Natural killer cell (primary cell): ENCODE results near the gene SLC35D3. TPM values are rescaled to one million over a fixed set of nuclear protein-coding genes. Genes with fewer than 3 reads are reported as not detected.
A peak's percentile ranks its signal among the peaks of the same experiment; 100 is the strongest.

ENCODE experiments used
- ATAC-seq, 3 donors: fragments of 150-1000 bp in 2 of 3; fragments of 200-7000 bp in 1 of 3; cut with Tn5 transposase; 1 replicate in 1 of 3; 2 replicates in 2 of 3; pipeline ENCODE4 v1.10.0; 2021; ENCODE audit warnings: mild to moderate bottlenecking in 2 of 3, moderate library complexity in 2 of 3
- DNase-seq, 2 donors: peaks; one replicate each; pipeline versions ENCODE4 v3.0.0 to v3.0.0-alpha.2; 2013 to 2021; ENCODE audit warnings: mixed read lengths in 1 of 2
- H3K27ac ChIP-seq: one replicate; pipeline ENCODE4 v1.5.1; 2013; ENCODE audit warnings: mild to moderate bottlenecking, low read length
- H3K27me3 ChIP-seq: one replicate; pipeline ENCODE4 v1.6.1; 2013; ENCODE audit warnings: low read length; ENCODE audit not compliant: control insufficient read depth, insufficient read depth
- H3K36me3 ChIP-seq: one replicate; pipeline ENCODE4 v1.6.1; 2013; ENCODE audit warnings: low read length; ENCODE audit not compliant: control insufficient read depth, insufficient read depth
- H3K4me1 ChIP-seq: one replicate; pipeline ENCODE4 v1.6.1; 2013; ENCODE audit warnings: low read length; ENCODE audit not compliant: control insufficient read depth, insufficient read depth
- H3K4me3 ChIP-seq: one replicate; pipeline ENCODE4 v1.5.1; 2013; ENCODE audit warnings: low read length
- H3K9me3 ChIP-seq: one replicate; pipeline ENCODE4 v1.6.1; 2013; ENCODE audit warnings: low read length; ENCODE audit not compliant: control insufficient read depth, insufficient read depth
- H3K27ac Mint-ChIP-seq, 2 donors: one replicate each; pipeline ENCODE4 v1.8.0; 2022; ENCODE audit warnings: mild to moderate bottlenecking in 2 of 2, mixed read lengths in 2 of 2, moderate library complexity in 1 of 2
- H3K27me3 Mint-ChIP-seq, 2 donors: one replicate each; pipeline ENCODE4 v1.8.0; 2022; ENCODE audit warnings: low read depth in 2 of 2, mixed read lengths in 2 of 2
- H3K36me3 Mint-ChIP-seq: one replicate; pipeline ENCODE4 v1.8.0; 2022; ENCODE audit warnings: mixed read lengths
- H3K4me1 Mint-ChIP-seq, 2 donors: one replicate each; pipeline ENCODE4 v1.8.0; 2022; ENCODE audit warnings: mixed read lengths in 2 of 2
- H3K4me3 Mint-ChIP-seq: one replicate; pipeline ENCODE4 v1.8.0; 2022; ENCODE audit warnings: mild to moderate bottlenecking, moderate library complexity, mixed read lengths
- H3K9me3 Mint-ChIP-seq, 2 donors: one replicate each; pipeline ENCODE4 v1.8.0; 2022; ENCODE audit warnings: mixed read lengths in 2 of 2
- WGBS: methylation state at CpG from one replicate; pipeline ENCODE4 v1.1.7; 2013; ENCODE audit warnings: missing lambda C conversion rate; ENCODE audit not compliant: insufficient coverage; 5-methylcytosine and 5-hydroxymethylcytosine counted together
- intact Hi-C: fragments of 100-400 bp; cut with micrococcal nuclease; formaldehyde crosslinking; loops from one replicate; pipeline ENCODE4 v1.14.2; 2022
- total RNA-seq, 4 donors: library from RNA; stranded (reverse); fragments of 120-200 nt in 1 of 4; gene quantifications; one replicate each; pipeline versions ENCODE4 v1.2.3 to v1.2.4, GENCODE V29; 2013 to 2022
- TF ChIP-seq, protein P1 (sequence below): fragments of 200-600 bp; IDR thresholded peaks from one replicate; pipeline ENCODE4 v1.8.0; 2022; ENCODE audit warnings: antibody characterized with exemption

SLC35D3 gene
- total RNA-seq, 3 donors from 2014 or later (not counting 1 experiment from before 2014, with no cell fraction given): 0.28 TPM; not detected in 2

- ATAC-seq: no peak
- WGBS: 30% methylated on average over 2 of the region's 6 CpGs
- intact Hi-C loops: no loop called here
Measured at GRCh38 chr6:136889271-136890193, 32.6 kb upstream of the SLC35D3 start.

GRCh38 chr6:136890194-136890839 is 31.8 kb upstream of the SLC35D3 start:
- Histone ChIP-seq H3K27ac (no peak overlapping the region), H3K27me3 (no peaks in the 10 kb centered on the region), H3K36me3 (no peaks in the 10 kb centered on the region), H3K4me3 (no peak overlapping the region), H3K9me3 (no peaks in the 10 kb centered on the region), H3K4me1 (no peaks in the 10 kb centered on the region)
- peaks cover 0 to 6% of the 10 kb centered on the region in 2 donors for H3K4me1 Mint-ChIP-seq
- peak overlapping the region in 1 of 2 donors; percentile 57 for H3K27ac Mint-ChIP-seq
- TF ChIP-seq, protein P1, sequence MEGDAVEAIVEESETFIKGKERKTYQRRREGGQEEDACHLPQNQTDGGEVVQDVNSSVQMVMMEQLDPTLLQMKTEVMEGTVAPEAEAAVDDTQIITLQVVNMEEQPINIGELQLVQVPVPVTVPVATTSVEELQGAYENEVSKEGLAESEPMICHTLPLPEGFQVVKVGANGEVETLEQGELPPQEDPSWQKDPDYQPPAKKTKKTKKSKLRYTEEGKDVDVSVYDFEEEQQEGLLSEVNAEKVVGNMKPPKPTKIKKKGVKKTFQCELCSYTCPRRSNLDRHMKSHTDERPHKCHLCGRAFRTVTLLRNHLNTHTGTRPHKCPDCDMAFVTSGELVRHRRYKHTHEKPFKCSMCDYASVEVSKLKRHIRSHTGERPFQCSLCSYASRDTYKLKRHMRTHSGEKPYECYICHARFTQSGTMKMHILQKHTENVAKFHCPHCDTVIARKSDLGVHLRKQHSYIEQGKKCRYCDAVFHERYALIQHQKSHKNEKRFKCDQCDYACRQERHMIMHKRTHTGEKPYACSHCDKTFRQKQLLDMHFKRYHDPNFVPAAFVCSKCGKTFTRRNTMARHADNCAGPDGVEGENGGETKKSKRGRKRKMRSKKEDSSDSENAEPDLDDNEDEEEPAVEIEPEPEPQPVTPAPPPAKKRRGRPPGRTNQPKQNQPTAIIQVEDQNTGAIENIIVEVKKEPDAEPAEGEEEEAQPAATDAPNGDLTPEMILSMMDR: no peak
- WGBS: 80% methylated on average over 2 of the region's 4 CpGs
- no peaks in the 10 kb centered on the region for H3K9me3 Mint-ChIP-seq
- intact Hi-C loops: no loop called here
- no peak for DNase-seq
- no peak overlapping the region for H3K4me3 Mint-ChIP-seq
- no peaks in the 10 kb centered on the region for H3K27me3 Mint-ChIP-seq
- H3K36me3 Mint-ChIP-seq: no peaks in the 10 kb centered on the region
- no peak for ATAC-seq

More at GRCh38 chr6:136889271-136890193, 32.6 kb upstream of the SLC35D3 start:
- Histone ChIP-seq H3K27ac (no peak overlapping the region), H3K36me3 (no peaks in the 10 kb centered on the region), H3K9me3 (no peaks in the 10 kb centered on the region), H3K27me3 (no peaks in the 10 kb centered on the region), H3K4me1 (no peaks in the 10 kb centered on the region), H3K4me3 (no peak overlapping the region)
- no peak for DNase-seq
- H3K4me1 Mint-ChIP-seq: peaks cover 0 to 6% of the 10 kb centered on the region in 2 donors
- H3K27me3 Mint-ChIP-seq: no peaks in the 10 kb centered on the region
- TF ChIP-seq, protein P1: no peak
- no peaks in the 10 kb centered on the region for H3K9me3 Mint-ChIP-seq
- no peak overlapping the region for H3K4me3 Mint-ChIP-seq
- H3K36me3 Mint-ChIP-seq: no peaks in the 10 kb centered on the region
- H3K27ac Mint-ChIP-seq: no peak overlapping the region

DNA sequence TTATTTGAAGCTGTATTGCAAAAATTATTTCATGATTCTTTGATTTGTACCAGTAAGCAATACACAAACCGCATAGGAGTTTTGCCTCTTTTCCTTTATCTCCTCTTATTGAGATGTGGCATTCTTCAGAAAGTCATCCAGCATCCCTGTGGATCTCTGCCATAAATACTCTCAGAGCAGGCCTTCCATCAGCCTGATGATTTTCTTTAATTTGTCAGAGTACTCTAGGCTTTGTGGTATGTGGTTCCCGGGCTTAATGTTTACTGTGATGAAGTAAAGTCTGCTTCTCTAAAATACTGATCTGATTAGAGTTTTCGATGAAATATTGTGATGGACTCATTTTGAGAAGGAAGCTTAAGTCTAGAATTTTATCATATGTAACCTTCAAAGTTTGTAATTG is 31.1 kb upstream of the SLC35D3 start:
- 83% methylated on average over 3 of the region's 3 CpGs for WGBS
- DNase-seq (no peak), ATAC-seq (no peak)
- Mint-ChIP-seq H3K27me3 (no peaks in the 10 kb centered on the region), H3K36me3 (no peaks in the 10 kb centered on the region), H3K4me1 (peaks cover 0 to 6% of the 10 kb centered on the region in 2 donors), H3K4me3 (no peak overlapping the region), H3K9me3 (no peaks in the 10 kb centered on the region), H3K27ac (no peak overlapping the region)
- Histone ChIP-seq H3K4me1 (no peaks in the 10 kb centered on the region), H3K9me3 (no peaks in the 10 kb centered on the region), H3K27ac (no peak overlapping the region), H3K27me3 (no peaks in the 10 kb centered on the region), H3K36me3 (no peaks in the 10 kb centered on the region), H3K4me3 (no peak overlapping the region)
- TF ChIP-seq, protein P1: no peak
- intact Hi-C loops: no loop called here
